Ishikawa (cell line): ENCODE results near the gene TMEM61.

Experiments
- CEBPB ChIP-seq: IDR thresholded peaks from 2 replicates; pipeline ENCODE4 v1.6.1; 2012
- CREB1 ChIP-seq: IDR thresholded peaks from 2 replicates; pipeline ENCODE4 v1.6.1; 2012; ENCODE audit warnings: low read depth
- EGR1 ChIP-seq: IDR thresholded peaks from 2 replicates; pipeline ENCODE4 v1.6.1; 2012
- EP300 ChIP-seq: IDR thresholded peaks from 2 replicates; pipeline ENCODE4 v1.6.1; 2012; ENCODE audit warnings: borderline replicate concordance
- FOXM1 ChIP-seq: IDR thresholded peaks from 2 replicates; pipeline ENCODE4 v1.6.1; 2012; ENCODE audit warnings: low read depth, borderline replicate concordance
- NFIC ChIP-seq: IDR thresholded peaks from 2 replicates; pipeline ENCODE4 v1.6.1; 2012
- RAD21 ChIP-seq: IDR thresholded peaks from 2 replicates; pipeline ENCODE4 v1.6.1; 2012; ENCODE audit warnings: low read depth
- REST ChIP-seq: IDR thresholded peaks from 2 replicates; pipeline ENCODE4 v1.6.1; 2012; ENCODE audit warnings: low read depth, mild to moderate bottlenecking
- TAF1 ChIP-seq: IDR thresholded peaks from 2 replicates; pipeline ENCODE4 v1.6.1; 2012; ENCODE audit warnings: low read depth, mild to moderate bottlenecking
- TCF12 ChIP-seq: IDR thresholded peaks from 2 replicates; pipeline ENCODE4 v1.6.1; 2012; ENCODE audit warnings: low read depth
- TEAD4 ChIP-seq: IDR thresholded peaks from 2 replicates; pipeline ENCODE4 v1.6.1; 2012
- YY1 ChIP-seq: IDR thresholded peaks from 2 replicates; pipeline ENCODE4 v1.6.1; 2012; ENCODE audit warnings: low read depth
- ZBTB7A ChIP-seq: IDR thresholded peaks from 2 replicates; pipeline ENCODE4 v1.6.1; 2012; ENCODE audit warnings: low read depth
- TF ChIP-seq, protein P1 (sequence below): IDR thresholded peaks from 2 replicates; pipeline ENCODE4 v1.6.1; 2012
- TF ChIP-seq, protein P2 (sequence below): IDR thresholded peaks from 2 replicates; pipeline ENCODE4 v1.6.1; 2012

Gene TMEM61

GRCh38 chr1:54956726-54957125, 23.7 kb upstream of the TMEM61 start:
- TF ChIP-seq TEAD4 (no peak), ZBTB7A (no peak), NFIC (no peak), REST (no peak), EGR1 (no peak), CEBPB (no peak), EP300 (no peak), TAF1 (no peak), RAD21 (no peak), FOXM1 (no peak), YY1 (no peak)
- TF ChIP-seq, protein P1, sequence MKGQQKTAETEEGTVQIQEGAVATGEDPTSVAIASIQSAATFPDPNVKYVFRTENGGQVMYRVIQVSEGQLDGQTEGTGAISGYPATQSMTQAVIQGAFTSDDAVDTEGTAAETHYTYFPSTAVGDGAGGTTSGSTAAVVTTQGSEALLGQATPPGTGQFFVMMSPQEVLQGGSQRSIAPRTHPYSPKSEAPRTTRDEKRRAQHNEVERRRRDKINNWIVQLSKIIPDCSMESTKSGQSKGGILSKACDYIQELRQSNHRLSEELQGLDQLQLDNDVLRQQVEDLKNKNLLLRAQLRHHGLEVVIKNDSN: no peak
- TF ChIP-seq, protein P2, sequence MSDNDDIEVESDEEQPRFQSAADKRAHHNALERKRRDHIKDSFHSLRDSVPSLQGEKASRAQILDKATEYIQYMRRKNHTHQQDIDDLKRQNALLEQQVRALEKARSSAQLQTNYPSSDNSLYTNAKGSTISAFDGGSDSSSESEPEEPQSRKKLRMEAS: no peak

- TF ChIP-seq NFIC: no peak
- TF ChIP-seq TAF1: no peak
- no peak for TF ChIP-seq EP300
- TF ChIP-seq, protein P2: no peak
Observed at GRCh38 chr1:54959241-54959640, 21.2 kb upstream of the TMEM61 start.

GRCh38 chr1:54962612-54963395, 17.6 kb upstream of the TMEM61 start:
- TF ChIP-seq EP300: no peak
- no peak for TF ChIP-seq YY1
- TF ChIP-seq TCF12: no peak
- no peak for TF ChIP-seq REST
- TF ChIP-seq CEBPB: no peak
- TF ChIP-seq FOXM1: no peak
- no peak for TF ChIP-seq RAD21
- TF ChIP-seq TEAD4: no peak
- no peak for TF ChIP-seq NFIC
- TF ChIP-seq TAF1: no peak
- no peak for TF ChIP-seq EGR1
- TF ChIP-seq ZBTB7A: no peak
- TF ChIP-seq, protein P1: no peak
- no peak for TF ChIP-seq CREB1
- TF ChIP-seq, protein P2: no peak

DNA sequence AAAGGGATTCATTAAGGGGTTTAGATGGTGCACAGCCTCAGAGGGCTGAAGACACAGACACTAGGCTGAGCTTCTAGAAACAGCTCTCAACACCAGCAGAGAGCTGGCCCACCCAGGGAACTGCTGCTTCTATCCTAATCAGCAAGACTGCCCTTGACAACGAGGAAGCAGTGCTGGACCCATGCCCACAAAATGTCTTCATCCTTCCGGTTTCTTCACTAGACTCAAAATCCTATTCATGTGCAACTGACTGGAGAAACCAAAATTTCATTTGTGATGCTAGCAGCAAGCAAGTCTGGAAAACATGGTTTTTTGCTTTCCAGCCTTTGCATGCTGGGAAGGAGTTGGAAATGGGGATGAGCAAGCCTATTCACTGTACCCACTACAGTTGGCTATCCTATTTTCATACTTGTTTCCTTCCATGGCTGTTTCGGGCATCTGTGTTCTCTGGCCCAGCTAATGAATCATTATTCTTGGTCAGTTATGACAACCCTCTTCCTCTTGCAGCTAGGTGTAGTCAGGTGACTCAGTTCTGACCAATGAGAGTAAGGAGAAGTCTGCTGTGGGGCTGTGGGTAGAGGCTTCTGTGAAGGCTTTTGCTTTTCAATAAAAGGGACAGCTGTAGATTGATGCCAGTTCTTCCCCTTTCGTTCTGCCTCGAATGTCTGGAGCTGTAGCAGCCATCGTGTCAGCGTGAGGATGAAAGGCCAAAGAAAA, 14.6 kb upstream of the TMEM61 start:
- TF ChIP-seq, protein P1: peak; percentile 78
- no peak for TF ChIP-seq ZBTB7A

- TF ChIP-seq FOXM1 (no peak), NFIC (no peak), TAF1 (no peak), CREB1 (no peak), EGR1 (no peak), RAD21 (no peak), ZBTB7A (no peak), TCF12 (no peak), CEBPB (no peak), EP300 (no peak)
- TF ChIP-seq, protein P2: no peak
Observed at GRCh38 chr1:54967372-54967771, 13.1 kb upstream of the TMEM61 start.
